Measurements from ENCODE around the gene MBNL3. TPM values are rescaled to one million over a fixed set of nuclear protein-coding genes. Genes with fewer than 3 reads are reported as not detected.
A peak's percentile ranks its signal among the peaks of the same experiment; 100 is the strongest.

The MBNL3 gene
- total and polyA plus RNA-seq, 2 donors (not counting 3 experiments of a cell fraction or from before 2014, with no cell fraction given): 1.8 to 5.6 TPM

DNA sequence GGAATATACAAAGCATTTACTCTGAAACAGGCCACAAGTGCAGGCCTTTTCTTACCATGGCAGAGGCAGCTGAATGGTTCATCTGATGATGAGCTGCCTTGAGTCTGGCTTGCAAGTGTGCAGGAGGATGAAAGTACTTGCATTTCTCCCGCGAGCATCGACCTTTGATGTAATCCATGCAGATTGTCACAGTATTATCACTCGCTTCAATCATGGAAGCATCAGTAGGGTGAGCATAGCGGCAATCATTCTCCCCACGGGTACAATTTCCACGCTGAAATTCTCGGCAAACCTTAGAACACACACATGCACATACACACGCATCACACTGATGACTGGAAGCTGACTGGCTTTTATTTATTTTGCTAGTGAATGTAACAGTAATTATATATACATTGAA is 98.0 kb downstream of the MBNL3 start:
- TF ChIP-seq, protein P1, sequence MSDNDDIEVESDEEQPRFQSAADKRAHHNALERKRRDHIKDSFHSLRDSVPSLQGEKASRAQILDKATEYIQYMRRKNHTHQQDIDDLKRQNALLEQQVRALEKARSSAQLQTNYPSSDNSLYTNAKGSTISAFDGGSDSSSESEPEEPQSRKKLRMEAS (IDR thresholded peaks at IDR 0.05; ENCODE audit: insufficient read depth, insufficient read length): no peak
- TF ChIP-seq JUN (IDR thresholded peaks at IDR 0.05; ENCODE audit: borderline replicate concordance, insufficient read depth, insufficient read length, low read depth): no peak
- Histone ChIP-seq H3K27me3 (ENCODE audit: control insufficient read depth in 2 of 2, insufficient read depth in 2 of 2, low read length in 2 of 2) (no peaks in the 10 kb centered on the region), H3K79me2 (ENCODE audit: control insufficient read depth, insufficient read depth, low read length) (no peaks in the 10 kb centered on the region), H3K9me3 (replicated peaks; ENCODE audit: control insufficient read depth, insufficient read depth, low read length) (no peaks in the 10 kb centered on the region), H3K27ac (ENCODE audit: insufficient read depth, low read depth, low read length) (no peak overlapping the region), H4K20me1 (replicated peaks; ENCODE audit: control insufficient read depth, extremely low read depth, insufficient read depth, low read length) (no peaks in the 10 kb centered on the region), H3K9ac (replicated peaks; ENCODE audit: extremely low read depth, insufficient read depth, low read length) (no peak overlapping the region), H3K4me1 (ENCODE audit: control insufficient read depth, extremely low read depth, insufficient read depth, low read length) (no peaks in the 10 kb centered on the region), H3K36me3 (ENCODE audit: control insufficient read depth in 2 of 2, extremely low read depth in 1 of 2, insufficient read depth in 2 of 2, low read length in 2 of 2) (no peaks in the 10 kb centered on the region), H2AFZ (ENCODE audit: low read depth, low read length) (no peak overlapping the region), H3K4me3 (replicated peaks in 1 of 3; ENCODE audit: insufficient read depth in 1 of 3, low read depth in 1 of 3, low read length in 3 of 3) (no peak overlapping the region), H3K9me1 (replicated peaks; ENCODE audit: control insufficient read depth, extremely low read depth, insufficient read depth, low read length) (no peaks in the 10 kb centered on the region), H3K4me2 (ENCODE audit: insufficient read depth, low read length) (no peak overlapping the region)
- no TSS peak for BruUV-seq (replicated peaks)
- CTCF ChIA-PET: interaction anchor here (0.9 kb wide), 1 partner anchor 12 kb away, joined by 3 read pairs; no protein-coding TSS in a partner anchor
- FAIRE-seq: no peak
- POLR2A ChIA-PET: no interaction called here
- DNase-seq (ENCODE audit: low read depth, low spot score): no peak
- intact Hi-C loops (cut with micrococcal nuclease) (no loop called here), dilution Hi-C loops (cut with MboI; ENCODE audit: extremely low pct_ligation_motif_present, low sequenced_read_pairs) (no loop called here)

DNA sequence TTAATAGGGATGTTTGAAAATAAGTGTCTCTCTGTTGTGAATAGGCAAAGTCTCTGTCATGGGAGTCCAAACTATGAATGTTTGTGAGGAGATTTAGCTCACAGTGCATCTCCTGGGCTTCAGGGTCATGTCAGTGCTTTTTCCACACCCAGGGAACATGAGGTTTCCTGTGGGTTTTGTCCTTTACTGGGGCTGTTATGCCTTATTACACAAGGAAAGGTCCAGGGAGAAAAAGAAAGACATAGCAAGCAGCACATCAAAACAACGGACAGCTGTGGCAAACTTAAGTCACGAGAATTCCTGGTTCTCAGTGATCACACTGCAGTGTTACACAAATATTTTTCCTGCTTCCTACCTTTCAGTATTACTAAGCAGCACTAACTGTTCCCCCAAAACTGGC is 99.4 kb downstream of the MBNL3 start:
- CTCF ChIA-PET: no interaction called here
- intact Hi-C loops (cut with micrococcal nuclease): no loop called here
- no TSS peak for BruUV-seq (replicated peaks)
- TF ChIP-seq POLR2A (IDR thresholded peaks at IDR 0.05; ENCODE audit: low read depth, low read length) (no peak), FOS (IDR thresholded peaks at IDR 0.05; ENCODE audit: borderline replicate concordance, insufficient read depth, low read length) (no peak), EZH2 (IDR thresholded peaks at IDR 0.05; ENCODE audit: borderline replicate concordance, low read depth, low read length, severe bottlenecking) (no peak), MYC (IDR thresholded peaks at IDR 0.05; ENCODE audit: low read depth, low read length) (no peak), JUN (IDR thresholded peaks at IDR 0.05; ENCODE audit: borderline replicate concordance, insufficient read depth, insufficient read length, low read depth) (no peak), POLR2AphosphoS5 (IDR thresholded peaks at IDR 0.05; ENCODE audit: insufficient read depth, low read depth, low read length) (no peak)
- TF ChIP-seq, protein P1 (IDR thresholded peaks at IDR 0.05; ENCODE audit: insufficient read depth, insufficient read length): no peak
- TF ChIP-seq, protein P2, sequence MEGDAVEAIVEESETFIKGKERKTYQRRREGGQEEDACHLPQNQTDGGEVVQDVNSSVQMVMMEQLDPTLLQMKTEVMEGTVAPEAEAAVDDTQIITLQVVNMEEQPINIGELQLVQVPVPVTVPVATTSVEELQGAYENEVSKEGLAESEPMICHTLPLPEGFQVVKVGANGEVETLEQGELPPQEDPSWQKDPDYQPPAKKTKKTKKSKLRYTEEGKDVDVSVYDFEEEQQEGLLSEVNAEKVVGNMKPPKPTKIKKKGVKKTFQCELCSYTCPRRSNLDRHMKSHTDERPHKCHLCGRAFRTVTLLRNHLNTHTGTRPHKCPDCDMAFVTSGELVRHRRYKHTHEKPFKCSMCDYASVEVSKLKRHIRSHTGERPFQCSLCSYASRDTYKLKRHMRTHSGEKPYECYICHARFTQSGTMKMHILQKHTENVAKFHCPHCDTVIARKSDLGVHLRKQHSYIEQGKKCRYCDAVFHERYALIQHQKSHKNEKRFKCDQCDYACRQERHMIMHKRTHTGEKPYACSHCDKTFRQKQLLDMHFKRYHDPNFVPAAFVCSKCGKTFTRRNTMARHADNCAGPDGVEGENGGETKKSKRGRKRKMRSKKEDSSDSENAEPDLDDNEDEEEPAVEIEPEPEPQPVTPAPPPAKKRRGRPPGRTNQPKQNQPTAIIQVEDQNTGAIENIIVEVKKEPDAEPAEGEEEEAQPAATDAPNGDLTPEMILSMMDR (IDR thresholded peaks at IDR 0.05; ENCODE audit: extremely low read depth in 1 of 2, insufficient read depth in 1 of 2, low read depth in 1 of 2, low read length in 2 of 2): no peak
- POLR2A ChIA-PET: no interaction called here
- H3K4me1 ChIP-seq (ENCODE audit: control insufficient read depth, extremely low read depth, insufficient read depth, low read length): no peaks in the 10 kb centered on the region
- no peaks in the 10 kb centered on the region for H3K9me3 ChIP-seq (replicated peaks; ENCODE audit: control insufficient read depth, insufficient read depth, low read length)
- dilution Hi-C loops (cut with MboI; ENCODE audit: extremely low pct_ligation_motif_present, low sequenced_read_pairs): no loop called here
- H3K36me3 ChIP-seq (ENCODE audit: control insufficient read depth in 2 of 2, extremely low read depth in 1 of 2, insufficient read depth in 2 of 2, low read length in 2 of 2): no peaks in the 10 kb centered on the region
- no peaks in the 10 kb centered on the region for H4K20me1 ChIP-seq (replicated peaks; ENCODE audit: control insufficient read depth, extremely low read depth, insufficient read depth, low read length)
- H3K4me2 ChIP-seq (ENCODE audit: insufficient read depth, low read length): no peak overlapping the region
- no peak overlapping the region for H3K27ac ChIP-seq (ENCODE audit: insufficient read depth, low read depth, low read length)
- no peak overlapping the region for H2AFZ ChIP-seq (ENCODE audit: low read depth, low read length)
- FAIRE-seq: peak; percentile 28
- H3K9ac ChIP-seq (replicated peaks; ENCODE audit: extremely low read depth, insufficient read depth, low read length): no peak overlapping the region
- no peaks in the 10 kb centered on the region for H3K9me1 ChIP-seq (replicated peaks; ENCODE audit: control insufficient read depth, extremely low read depth, insufficient read depth, low read length)
- no peak overlapping the region for H3K4me3 ChIP-seq (replicated peaks in 1 of 3; ENCODE audit: insufficient read depth in 1 of 3, low read depth in 1 of 3, low read length in 3 of 3)
- no peaks in the 10 kb centered on the region for H3K27me3 ChIP-seq (ENCODE audit: control insufficient read depth in 2 of 2, insufficient read depth in 2 of 2, low read length in 2 of 2)
- DNase-seq (ENCODE audit: low read depth, low spot score): no peak
- H3K79me2 ChIP-seq (ENCODE audit: control insufficient read depth, insufficient read depth, low read length): no peaks in the 10 kb centered on the region
